SK-N-SH (cell line): ENCODE data around the gene GSTM1. TPM values are rescaled to one million over a fixed set of nuclear protein-coding genes. Genes with fewer than 3 reads are reported as not detected.

Experiments
- CTCF ChIA-PET: fragments of 300-600, 350-600 bp; formaldehyde crosslinking; extraction: SDS; loops from one replicate; lab custom pipeline; 2021; lab: Yijun Ruan, JAX
- POLR2A ChIA-PET: fragments of 350-600 bp; sonication (Branson Sonifier 250); formaldehyde crosslinking; extraction: SDS; loops from one replicate; lab custom pipeline; 2020; ENCODE audit warnings: antibody characterized with exemption, inconsistent platforms; lab: Yijun Ruan, JAX
- DNase-seq: peaks from one replicate; pipeline ENCODE4 v3.0.0; 2012
- H2AFZ ChIP-seq: fragments of 200-600 bp; sonication (generic); 2 replicates; pipeline ENCODE4 v1.8.1; 2016; ENCODE audit warnings: antibody characterized with exemption, mild to moderate bottlenecking, low read depth
- H3F3A ChIP-seq: fragments of 200-600 bp; sonication (generic); replicated peaks from 2 replicates; pipeline ENCODE3; 2016; ENCODE audit warnings: antibody characterized with exemption, mild to moderate bottlenecking; ENCODE audit not compliant: insufficient read depth
- H3K27ac ChIP-seq, 2 experiments: fragments of 200-500 bp in 1 of 2; fragments of 200-600 bp in 1 of 2; sonication (Bioruptor generic) in 1 of 2; sonication (generic), shearing (Covaris generic) in 1 of 2; 2 replicates each; pipeline versions ENCODE4 v1.5.1 to v1.6.1; 2014 to 2016; ENCODE audit warnings: low read depth in 2 of 2, inconsistent platforms in 1 of 2, low read length in 1 of 2, mild to moderate bottlenecking in 1 of 2, mixed read lengths in 1 of 2
- H3K27me3 ChIP-seq: fragments of 200-600 bp; sonication (generic), shearing (Covaris generic); 2 replicates; pipeline ENCODE4 v1.6.1; 2016; ENCODE audit warnings: mixed run types; ENCODE audit not compliant: insufficient read depth
- H3K36me3 ChIP-seq, 2 experiments: fragments of 200-500 bp in 1 of 2; fragments of 200-600 bp in 1 of 2; sonication (Bioruptor generic) in 1 of 2; sonication (generic) in 1 of 2; replicated peaks in 1 of 2; 2 replicates each; pipeline versions ENCODE3 to v1.5.1; 2014 to 2016; ENCODE audit warnings: low read length in 1 of 2, mild to moderate bottlenecking in 1 of 2; ENCODE audit not compliant: insufficient read depth in 2 of 2, control insufficient read depth in 1 of 2
- H3K4me1 ChIP-seq, 2 experiments: fragments of 200-500 bp in 1 of 2; fragments of 200-600 bp in 1 of 2; sonication (Bioruptor generic) in 1 of 2; sonication (generic), shearing (Covaris generic) in 1 of 2; 2 replicates each; pipeline versions ENCODE4 v1.5.1 to v1.6.1; 2014 to 2016; ENCODE audit warnings: low read depth in 1 of 2, low read length in 1 of 2, mixed run types in 1 of 2; ENCODE audit not compliant: insufficient read depth in 2 of 2, control insufficient read depth in 1 of 2
- H3K4me2 ChIP-seq: fragments of 200-600 bp; sonication (generic), shearing (Covaris generic); 2 replicates; pipeline ENCODE4 v1.6.1; 2017; ENCODE audit warnings: mixed run types
- H3K4me3 ChIP-seq, 2 experiments: fragments of 200-500 bp in 1 of 2; fragments of 200-600 bp in 1 of 2; sonication (Bioruptor generic) in 1 of 2; sonication (generic), shearing (Covaris generic) in 1 of 2; 2 replicates each; pipeline versions ENCODE4 v1.5.1 to v1.8.1; 2014 to 2016; ENCODE audit warnings: low read depth in 2 of 2, inconsistent platforms in 1 of 2, low read length in 1 of 2, mild to moderate bottlenecking in 1 of 2, mixed read lengths in 1 of 2, moderate library complexity in 1 of 2
- H3K79me2 ChIP-seq: fragments of 200-600 bp; sonication (generic); 2 replicates; pipeline ENCODE4 v1.8.1; 2017; ENCODE audit warnings: mild to moderate bottlenecking; ENCODE audit not compliant: insufficient read depth
- H3K9ac ChIP-seq: fragments of 200-600 bp; sonication (generic); 2 replicates; pipeline ENCODE4 v1.6.1; 2017; ENCODE audit warnings: mixed run types
- H3K9me2 ChIP-seq: fragments of 200-600 bp; sonication (generic); 2 replicates; pipeline ENCODE4 v1.6.1; 2017; ENCODE audit warnings: mixed run types
- H3K9me3 ChIP-seq: fragments of 200-600 bp; sonication (generic); 2 replicates; pipeline ENCODE4 v1.6.1; 2017; ENCODE audit warnings: mixed run types, mild to moderate bottlenecking, moderate library complexity
- H4K20me1 ChIP-seq: fragments of 200-600 bp; sonication (generic); 2 replicates; pipeline ENCODE4 v1.6.1; 2017; ENCODE audit warnings: mild to moderate bottlenecking, mixed run types; ENCODE audit not compliant: insufficient read depth
- USF1 ChIP-seq: IDR thresholded peaks from 2 replicates; pipeline ENCODE4 v1.4.0; 2012; ENCODE audit warnings: low read depth, borderline replicate concordance
- WGBS: methylation state at CpG from one replicate; pipeline ENCODE4 v1.1.6; 2017; ENCODE audit warnings: low lambda C conversion rate; 5-methylcytosine and 5-hydroxymethylcytosine counted together
- polyA plus RNA-seq, 3 experiments: library from polyadenylated mRNA; depleted of rRNA; stranded (reverse); fragments of >200 nt; gene quantifications; 2 replicates each; pipeline ENCODE4 v1.2.3, GENCODE V29; 2012

GSTM1 gene
- polyA plus RNA-seq, 1 of the 3 experiments (the other 2 are of a cell fraction) = not detected

GRCh38 chr1:109740615-109741373 lies 53.2 kb downstream of the GSTM1 start, which contains the start of gene GSTM3:
Gene GSTM3 (minus strand): TSS chr1:109741038. CDS start chr1:109740287, 751 bp downstream.
- H3K4me2 ChIP-seq = peak within 1 kb of the TSS; percentile 94
- H3K4me1 ChIP-seq = peaks cover 0 to 11% of the 10 kb centered on the region in 2 experiments; a peak in 2 of 4 replicates
- peaks cover 16 to 19% of the 10 kb centered on the region in 2 experiments for H3K36me3 ChIP-seq
- H2AFZ ChIP-seq = peak within 1 kb of the TSS; percentile 96
- no peaks in the 10 kb centered on the region for H3K9me3 ChIP-seq
- TF ChIP-seq USF1 = no peak
- H3K27me3 ChIP-seq = no peaks in the 10 kb centered on the region
- H4K20me1 ChIP-seq = no peaks in the 10 kb centered on the region
- DNase-seq = no peak
- H3K79me2 ChIP-seq = no peaks in the 10 kb centered on the region
- 48% methylated on average over 4 of the region's 10 CpGs for WGBS
- CTCF ChIA-PET = interaction anchor here (0.5 to 2.5 kb wide), 8 partner anchors 9 to 243 kb away, joined by 3 to 8 read pairs (median 3); no protein-coding TSS in a partner anchor
- peak within 1 kb of the TSS; percentile 73 for H3K9ac ChIP-seq
- no peaks in the 10 kb centered on the region for H3K9me2 ChIP-seq
- POLR2A ChIA-PET = interaction anchor here (1.0 to 1.6 kb wide), 2 partner anchors 12 to 23 kb away, joined by 3 to 4 read pairs; no protein-coding TSS in a partner anchor
- peak within 1 kb of the TSS in 1 of 2 experiments; percentile 80; a peak in 1 of 4 replicates for H3K27ac ChIP-seq
- H3K4me3 ChIP-seq = peak within 1 kb of the TSS; percentile 73 to 81
- no peaks in the 10 kb centered on the region for H3F3A ChIP-seq

Other genes starting within 250 kb of the GSTM1 start
- 0.03 and 0.05 TPM in 2 replicates for gene SYPL2, start 221.3 kb upstream of the GSTM1 start, polyA plus RNA-seq (2012; rRNA removed)
- gene ATXN7L2, start 203.9 kb upstream of the GSTM1 start, polyA plus RNA-seq (2012; rRNA removed) = 3.9 and 4.0 TPM in 2 replicates
- gene CYB561D1, start 193.7 kb upstream of the GSTM1 start, polyA plus RNA-seq (2012; rRNA removed) = 5.4 and 8.9 TPM in 2 replicates
- gene AMIGO1, start 178.1 kb upstream of the GSTM1 start, polyA plus RNA-seq (2012; rRNA removed) = 0.93 and 0.95 TPM in 2 replicates
- not detected in 2 replicates for gene GPR61, start 147.9 kb upstream of the GSTM1 start, polyA plus RNA-seq (2012; rRNA removed)
- gene GNAI3, start 139.2 kb upstream of the GSTM1 start, polyA plus RNA-seq (2012; rRNA removed) = 4.0 and 4.8 TPM in 2 replicates
- 0.16 TPM in 2 replicates for gene GNAT2, start 68.2 kb upstream of the GSTM1 start, polyA plus RNA-seq (2012; rRNA removed)
- gene AMPD2, start 68.0 kb upstream of the GSTM1 start, polyA plus RNA-seq (2012; rRNA removed) = 59.1 and 63.7 TPM in 2 replicates
- gene GSTM4, start 31.7 kb upstream of the GSTM1 start, polyA plus RNA-seq (2012; rRNA removed) = 34.2 and 36.1 TPM in 2 replicates
- gene GSTM2, start 19.8 kb upstream of the GSTM1 start, polyA plus RNA-seq (2012; rRNA removed) = 70.2 and 97.6 TPM in 2 replicates
- gene GSTM5, start 24.4 kb downstream of the GSTM1 start, polyA plus RNA-seq (2012; rRNA removed) = not detected in 2 replicates
- 84.9 and 86.6 TPM in 2 replicates for gene GSTM3, start 53.2 kb downstream of the GSTM1 start, polyA plus RNA-seq (2012; rRNA removed)
- gene EPS8L3, start 76.1 kb downstream of the GSTM1 start, polyA plus RNA-seq (2012; rRNA removed) = not detected in 2 replicates
- 25.3 and 31.9 TPM in 2 replicates for gene CSF1, start 223.0 kb downstream of the GSTM1 start, polyA plus RNA-seq (2012; rRNA removed)